B cell (primary cell): ENCODE measurements around the gene TWF2. TPM values are rescaled to one million over a fixed set of nuclear protein-coding genes. Genes with fewer than 3 reads are reported as not detected.

Source experiments
- ATAC-seq: fragments of 200-7000 bp; cut with Tn5 transposase; one replicate; pipeline ENCODE4 v1.10.0; 2021; ENCODE audit warnings: low read depth, mild to moderate bottlenecking, moderate number of reproducible peaks, moderate library complexity
- CTCF ChIA-PET: fragments of 350-600 bp; sonication (Branson Sonifier 250); formaldehyde crosslinking; loops from one replicate; lab custom pipeline; 2021; ENCODE audit warnings: antibody characterized with exemption, inconsistent platforms; lab: Charles Lee
- POLR2A ChIA-PET: fragments of 350-600 bp; sonication (Branson Sonifier 250); formaldehyde crosslinking; loops from one replicate; lab custom pipeline; 2021; ENCODE audit warnings: antibody characterized with exemption; lab: Charles Lee
- DNase-seq: peaks from one replicate; pipeline ENCODE4 v3.0.0; 2013
- H2AFZ ChIP-seq: 2 replicates; pipeline ENCODE4 v1.6.1; 2012; ENCODE audit warnings: mild to moderate bottlenecking, low read depth, low read length; ENCODE audit not compliant: insufficient read depth, poor library complexity, severe bottlenecking
- H3K27ac ChIP-seq, 2 donors: 1 replicate in 1 of 2; 2 replicates in 1 of 2; pipeline ENCODE4 v1.5.1; 2012 to 2013; ENCODE audit warnings: low read length in 2 of 2, mild to moderate bottlenecking in 2 of 2, moderate library complexity in 1 of 2
- H3K27me3 ChIP-seq, 4 experiments: fragments of 200-600 bp in 1 of 4; sonication (generic) in 1 of 4; replicated peaks in 1 of 4; 1 replicate in 2 of 4; 2 replicates in 2 of 4; pipeline versions ENCODE4 v1.6.1 to v1.7.0; 2013 to 2016; ENCODE audit warnings: low read length in 3 of 4, mild to moderate bottlenecking in 2 of 4, mixed read lengths in 1 of 4, moderate library complexity in 1 of 4; ENCODE audit not compliant: insufficient read depth in 4 of 4, control insufficient read depth in 3 of 4; ENCODE audit errors: control extremely low read depth in 1 of 4
- H3K36me3 ChIP-seq, 2 experiments: replicated peaks in 1 of 2; 1 replicate in 1 of 2; 2 replicates in 1 of 2; pipeline versions ENCODE4 v1.6.1 to v1.7.1; 2013; ENCODE audit warnings: low read length in 1 of 2; ENCODE audit not compliant: insufficient read depth in 2 of 2, control insufficient read depth in 1 of 2; ENCODE audit errors: control extremely low read depth in 1 of 2, extremely low read depth in 1 of 2
- H3K4me1 ChIP-seq, 2 donors: fragments of 200-600 bp in 1 of 2; sonication (generic) in 1 of 2; 1 replicate in 1 of 2; 2 replicates in 1 of 2; pipeline versions ENCODE4 v1.5.1 to v1.6.1; 2013 to 2017; ENCODE audit warnings: low read length in 2 of 2; ENCODE audit not compliant: control insufficient read depth in 2 of 2, insufficient read depth in 2 of 2
- H3K4me2 ChIP-seq: replicated peaks from 2 replicates; pipeline ENCODE3; 2012; ENCODE audit warnings: mild to moderate bottlenecking, low read depth, low read length; ENCODE audit not compliant: poor library complexity, severe bottlenecking
- H3K4me3 ChIP-seq, 5 experiments: fragments of 200-600 bp in 1 of 5; sonication (generic) in 1 of 5; 1 replicate in 3 of 5; 2 replicates in 2 of 5; pipeline versions ENCODE4 v1.5.1 to v1.7.0; 2011 to 2016; ENCODE audit warnings: low read length in 4 of 5, mild to moderate bottlenecking in 4 of 5, low read depth in 2 of 5, control low read depth in 1 of 5, moderate library complexity in 1 of 5; ENCODE audit not compliant: insufficient read depth in 1 of 5; ENCODE audit errors: control extremely low read depth in 1 of 5, extremely low read depth in 1 of 5
- H3K79me2 ChIP-seq: fragments of 200-600 bp; sonication (generic); one replicate; pipeline ENCODE4 v1.6.0; 2016; ENCODE audit warnings: low read length; ENCODE audit not compliant: control insufficient read depth, insufficient read depth
- H3K9ac ChIP-seq: fragments of 200-600 bp; sonication (generic); 2 replicates; pipeline ENCODE4 v1.6.1; 2017; ENCODE audit warnings: mild to moderate bottlenecking, low read length, moderate library complexity
- H3K9me3 ChIP-seq, 3 donors: one replicate each; pipeline versions ENCODE4 v1.6.1 to v1.7.1; 2013; ENCODE audit warnings: low read length in 2 of 3; ENCODE audit not compliant: control insufficient read depth in 2 of 3, insufficient read depth in 1 of 3; ENCODE audit errors: control extremely low read depth in 1 of 3
- H4K20me1 ChIP-seq: 2 replicates; pipeline ENCODE4 v1.6.0; 2012; ENCODE audit warnings: mild to moderate bottlenecking, low read length; ENCODE audit not compliant: insufficient read depth, control insufficient read depth, poor library complexity, severe bottlenecking
- H3K27ac Mint-ChIP-seq: one replicate; pipeline ENCODE4 v1.8.0; 2021; ENCODE audit warnings: mixed read lengths
- H3K27me3 Mint-ChIP-seq: one replicate; pipeline ENCODE4 v1.8.0; 2021; ENCODE audit warnings: mixed read lengths
- H3K4me1 Mint-ChIP-seq: one replicate; pipeline ENCODE4 v1.8.0; 2021; ENCODE audit warnings: mixed read lengths
- H3K4me3 Mint-ChIP-seq: one replicate; pipeline ENCODE4 v1.8.0; 2021; ENCODE audit warnings: mixed read lengths
- H3K9me3 Mint-ChIP-seq: one replicate; pipeline ENCODE4 v1.8.0; 2022; ENCODE audit warnings: mixed read lengths; ENCODE audit not compliant: insufficient read depth
- CTCF ChIP-seq: fragments of 200-600 bp; IDR thresholded peaks from one replicate; pipeline ENCODE4 v1.8.0; 2022; ENCODE audit warnings: antibody characterized with exemption, mild to moderate bottlenecking
- EZH2 ChIP-seq: IDR thresholded peaks from 2 replicates; pipeline ENCODE4 v1.6.1; 2012; ENCODE audit warnings: borderline replicate concordance, low read depth, mild to moderate bottlenecking, moderate library complexity, low read length; ENCODE audit not compliant: insufficient read depth, poor library complexity, severe bottlenecking
- WGBS: methylation state at CpG from one replicate; pipeline ENCODE4 v1.1.5; 2013; ENCODE audit warnings: missing lambda C conversion rate; ENCODE audit not compliant: insufficient coverage; 5-methylcytosine and 5-hydroxymethylcytosine counted together
- intact Hi-C: fragments of 100-400 bp; cut with micrococcal nuclease; formaldehyde crosslinking; loops from one replicate; pipeline ENCODE4 v1.10.0; 2022
- polyA plus RNA-seq: library from polyadenylated mRNA; depleted of rRNA; stranded (reverse); fragments of >200 nt; gene quantifications from 2 replicates; pipeline ENCODE4 v1.2.3, GENCODE V29; 2012
- total RNA-seq, 2 donors: library from RNA; stranded (reverse); fragments of 120-200 nt in 1 of 2; gene quantifications; 1 replicate in 1 of 2; 2 replicates in 1 of 2; pipeline versions ENCODE4 v1.2.3 to v1.2.4, GENCODE V29; 2013 to 2022

The TWF2 gene
- total and polyA plus RNA-seq, 2 donors (not counting 1 experiment from before 2014, with no cell fraction given) = 60.3 to 88.2 TPM

DNA sequence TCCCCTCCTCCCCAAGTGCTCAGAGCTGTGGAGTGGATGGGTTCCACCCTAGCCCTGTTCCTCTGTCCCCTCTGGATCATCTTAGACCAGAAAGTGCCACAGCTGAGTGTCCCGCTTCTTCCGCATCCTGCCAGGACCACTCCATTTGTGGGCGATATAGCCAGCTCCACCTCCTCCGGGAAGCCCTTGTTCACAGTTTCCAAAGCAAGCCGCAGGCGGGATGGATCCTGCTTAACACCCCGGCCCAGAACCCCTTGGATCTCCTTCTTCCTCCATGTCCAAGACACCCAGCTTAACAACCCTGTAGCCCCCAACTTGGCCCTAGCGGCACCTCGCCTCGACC, 41.5 kb downstream of the TWF2 start:
- 54% methylated on average over 9 of the region's 10 CpGs for WGBS

More for the DNA sequence above, 41.5 kb downstream of the TWF2 start:
- peak overlapping the region; percentile 88 for H3K27ac Mint-ChIP-seq
- no peaks in the 10 kb centered on the region for H3K9me3 Mint-ChIP-seq
- TF ChIP-seq CTCF (no peak), EZH2 (no peak)
- H3K27ac ChIP-seq = peak overlapping the region; percentile 41 to 79
- H3K4me1 ChIP-seq = peaks cover 16 to 27% of the 10 kb centered on the region in 2 donors
- intact Hi-C loops = loop anchor here (1.0 kb wide), 1 partner anchor 255 kb away; the partner anchor contains the start of gene PARP3
- peak overlapping the region; percentile 92 for H3K4me3 Mint-ChIP-seq
- H3K27me3 ChIP-seq = no peaks in the 10 kb centered on the region
- no peaks in the 10 kb centered on the region for H4K20me1 ChIP-seq
- H3K4me3 ChIP-seq = peak overlapping the region in 4 of 5 experiments; percentile 82 to 90 (median 86)
- H3K4me1 Mint-ChIP-seq = peaks cover 37% of the 10 kb centered on the region
- no peaks in the 10 kb centered on the region for H3K9me3 ChIP-seq
- H3K9ac ChIP-seq = peak overlapping the region; percentile 86
- H2AFZ ChIP-seq = peak overlapping the region; percentile 94
- ChIA-PET CTCF (interaction anchor here (1.8 to 1.9 kb wide), 2 partner anchors 23 to 28 kb away, joined by 6 read pairs; partner anchors contain the start of gene TLR9), POLR2A (interaction anchor here (0.6 to 1.1 kb wide), 4 partner anchors 36 to 339 kb away, joined by 3 to 11 read pairs (median 5); partner anchors contain the start of genes ABHD14B, POC1A and UQCC5)
- peak overlapping the region; percentile 85 for H3K4me2 ChIP-seq
- ATAC-seq = no peak
- H3K36me3 ChIP-seq = peaks cover 3 to 10% of the 10 kb centered on the region in 2 experiments
- no peak for DNase-seq
- peaks cover 26% of the 10 kb centered on the region for H3K79me2 ChIP-seq
- no peaks in the 10 kb centered on the region for H3K27me3 Mint-ChIP-seq
